Neural cell (in vitro differentiated cells): ENCODE measurements around the gene LARGE1. TPM values are rescaled to one million over a fixed set of nuclear protein-coding genes. Genes with fewer than 3 reads are reported as not detected.

Experiments used
- H2AFZ ChIP-seq: fragments of 200-600, 300-800 bp; sonication (generic), shearing (Covaris generic); 2 replicates; pipeline ENCODE4 v1.6.0; 2014; ENCODE audit warnings: low read depth, mild to moderate bottlenecking, antibody characterized with exemption, low read length, moderate library complexity
- H3F3A ChIP-seq: fragments of 200-600 bp; shearing (Covaris generic); 2 replicates; pipeline ENCODE4 v1.6.1; 2016; ENCODE audit warnings: mild to moderate bottlenecking, moderate library complexity, mixed read lengths, antibody characterized with exemption, low read length; ENCODE audit not compliant: insufficient read depth, poor library complexity, severe bottlenecking
- H3K27ac ChIP-seq: fragments of 200-600, 300-800 bp; sonication (generic), shearing (Covaris generic); 2 replicates; pipeline ENCODE4 v1.5.1; 2014; ENCODE audit warnings: mild to moderate bottlenecking, low read length, moderate library complexity
- H3K27me3 ChIP-seq: fragments of 300-800, 200-600 bp; sonication (generic), shearing (Covaris generic); 2 replicates; pipeline ENCODE4 v1.6.0; 2014; ENCODE audit warnings: mild to moderate bottlenecking, low read depth, low read length, moderate library complexity; ENCODE audit not compliant: insufficient read depth
- H3K36me3 ChIP-seq: fragments of 300-800, 200-600 bp; sonication (generic), shearing (Covaris generic); 2 replicates; pipeline ENCODE4 v1.5.1; 2014; ENCODE audit warnings: mild to moderate bottlenecking, antibody characterized with exemption, low read length, moderate library complexity; ENCODE audit not compliant: insufficient read depth
- H3K4me2 ChIP-seq: fragments of 300-800, 200-600 bp; sonication (generic), shearing (Covaris generic); 2 replicates; pipeline ENCODE4 v1.6.0; 2014; ENCODE audit warnings: mild to moderate bottlenecking, low read length
- H3K4me3 ChIP-seq: fragments of 300-800, 200-600 bp; sonication (generic), shearing (Covaris generic); 2 replicates; pipeline ENCODE4 v1.5.1; 2014; ENCODE audit warnings: mild to moderate bottlenecking, low read length, moderate library complexity
- H3K79me2 ChIP-seq: fragments of 200-600 bp; shearing (Covaris generic); replicated peaks from 2 replicates; pipeline ENCODE4 v1.6.0; 2014; ENCODE audit warnings: mild to moderate bottlenecking, low read length, moderate library complexity; ENCODE audit not compliant: insufficient read depth
- H3K9ac ChIP-seq: fragments of 300-800, 200-600 bp; sonication (generic), shearing (Covaris generic); 2 replicates; pipeline ENCODE4 v1.6.1; 2016; ENCODE audit warnings: mild to moderate bottlenecking, low read length, mixed read lengths
- H3K9me2 ChIP-seq: fragments of 200-600 bp; shearing (Covaris generic); 2 replicates; pipeline ENCODE4 v1.6.1; 2016; ENCODE audit warnings: mild to moderate bottlenecking, low read length, mixed read lengths; ENCODE audit not compliant: insufficient read depth
- H3K9me3 ChIP-seq: fragments of 200-600, 300-800 bp; sonication (generic), shearing (Covaris generic); 2 replicates; pipeline ENCODE4 v1.6.1; 2016; ENCODE audit warnings: mild to moderate bottlenecking, mixed run types, low read length, moderate library complexity, mixed read lengths
- H4K20me1 ChIP-seq: fragments of 200-600 bp; shearing (Covaris generic); 2 replicates; pipeline ENCODE4 v1.6.1; 2016; ENCODE audit warnings: mild to moderate bottlenecking, mixed run types; ENCODE audit not compliant: insufficient read depth
- EP300 ChIP-seq: fragments of 450-650 bp; conservative IDR thresholded peaks from 2 replicates; pipeline ENCODE4 v1.6.1; 2014; ENCODE audit warnings: antibody characterized with exemption, mild to moderate bottlenecking, moderate library complexity; ENCODE audit not compliant: poor library complexity, severe bottlenecking
- EZH2 ChIP-seq: fragments of 200-600, 300-800 bp; shearing (Covaris generic), sonication (generic); IDR thresholded peaks from 2 replicates; pipeline ENCODE4 v1.6.1; 2014; ENCODE audit warnings: antibody characterized with exemption, low read length, borderline replicate concordance, mild to moderate bottlenecking; ENCODE audit not compliant: insufficient read depth, poor library complexity, severe bottlenecking
- MXI1 ChIP-seq: fragments of 450-650 bp; conservative IDR thresholded peaks from 2 replicates; pipeline ENCODE4 v1.6.1; 2014; ENCODE audit warnings: antibody characterized with exemption, mild to moderate bottlenecking; ENCODE audit not compliant: poor library complexity, severe bottlenecking
- POLR2AphosphoS5 ChIP-seq: IDR thresholded peaks from 2 replicates; pipeline ENCODE4 v1.6.1; 2012
- RAD21 ChIP-seq: fragments of 450-650 bp; conservative IDR thresholded peaks from 2 replicates; pipeline ENCODE4 v1.6.1; 2014; ENCODE audit warnings: antibody characterized with exemption, mild to moderate bottlenecking, moderate library complexity
- REST ChIP-seq: IDR thresholded peaks from 2 replicates; pipeline ENCODE4 v1.6.1; 2012; ENCODE audit warnings: borderline replicate concordance
- SMC3 ChIP-seq: fragments of 450-650 bp; conservative IDR thresholded peaks from 2 replicates; pipeline ENCODE4 v1.6.1; 2014; ENCODE audit warnings: antibody characterized with exemption, mild to moderate bottlenecking, moderate library complexity; ENCODE audit not compliant: poor library complexity
- TAF1 ChIP-seq: IDR thresholded peaks from 2 replicates; pipeline ENCODE4 v1.6.1; 2012; ENCODE audit warnings: low read depth
- polyA plus RNA-seq: library from polyadenylated mRNA; depleted of rRNA; stranded (reverse); fragments of >200 nt; gene quantifications from 2 replicates; pipeline ENCODE4 v1.2.3, GENCODE V29; 2014
- TF ChIP-seq, protein P1 (sequence below): fragments of 450-650 bp; IDR thresholded peaks from 2 replicates; pipeline ENCODE4 v1.5.1; 2014; ENCODE audit warnings: antibody characterized with exemption, mild to moderate bottlenecking, moderate library complexity; ENCODE audit not compliant: poor library complexity, severe bottlenecking

LARGE1 gene
- polyA plus RNA-seq, 1 donor from 2014 or later = 27.5 TPM

GRCh38 chr22:33656808-33657628 is 263.3 kb downstream of the LARGE1 start:
- H3K9me2 ChIP-seq = no peaks in the 10 kb centered on the region
- no peak overlapping the region for H3K4me2 ChIP-seq
- no peaks in the 10 kb centered on the region for H3K79me2 ChIP-seq
- no peak for TF ChIP-seq TAF1
- no peak for TF ChIP-seq EZH2
- no peak for TF ChIP-seq EP300
- no peak for TF ChIP-seq MXI1
- TF ChIP-seq REST = no peak
- no peak for TF ChIP-seq SMC3
- TF ChIP-seq POLR2AphosphoS5 = no peak
- TF ChIP-seq, protein P1, sequence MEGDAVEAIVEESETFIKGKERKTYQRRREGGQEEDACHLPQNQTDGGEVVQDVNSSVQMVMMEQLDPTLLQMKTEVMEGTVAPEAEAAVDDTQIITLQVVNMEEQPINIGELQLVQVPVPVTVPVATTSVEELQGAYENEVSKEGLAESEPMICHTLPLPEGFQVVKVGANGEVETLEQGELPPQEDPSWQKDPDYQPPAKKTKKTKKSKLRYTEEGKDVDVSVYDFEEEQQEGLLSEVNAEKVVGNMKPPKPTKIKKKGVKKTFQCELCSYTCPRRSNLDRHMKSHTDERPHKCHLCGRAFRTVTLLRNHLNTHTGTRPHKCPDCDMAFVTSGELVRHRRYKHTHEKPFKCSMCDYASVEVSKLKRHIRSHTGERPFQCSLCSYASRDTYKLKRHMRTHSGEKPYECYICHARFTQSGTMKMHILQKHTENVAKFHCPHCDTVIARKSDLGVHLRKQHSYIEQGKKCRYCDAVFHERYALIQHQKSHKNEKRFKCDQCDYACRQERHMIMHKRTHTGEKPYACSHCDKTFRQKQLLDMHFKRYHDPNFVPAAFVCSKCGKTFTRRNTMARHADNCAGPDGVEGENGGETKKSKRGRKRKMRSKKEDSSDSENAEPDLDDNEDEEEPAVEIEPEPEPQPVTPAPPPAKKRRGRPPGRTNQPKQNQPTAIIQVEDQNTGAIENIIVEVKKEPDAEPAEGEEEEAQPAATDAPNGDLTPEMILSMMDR = no peak
- TF ChIP-seq RAD21 = no peak
- H4K20me1 ChIP-seq = no peaks in the 10 kb centered on the region
- H3K27me3 ChIP-seq = no peaks in the 10 kb centered on the region
- no peaks in the 10 kb centered on the region for H3K36me3 ChIP-seq
- no peak overlapping the region for H2AFZ ChIP-seq
- H3K9ac ChIP-seq = no peak overlapping the region
- no peak overlapping the region for H3K27ac ChIP-seq
- no peak overlapping the region for H3K4me3 ChIP-seq
- H3F3A ChIP-seq = no peaks in the 10 kb centered on the region
- H3K9me3 ChIP-seq = no peaks in the 10 kb centered on the region

- no peak for TF ChIP-seq SMC3
- no peak for TF ChIP-seq EZH2
- no peak for TF ChIP-seq EP300
- no peak for TF ChIP-seq POLR2AphosphoS5
- no peak for TF ChIP-seq RAD21
- no peak for TF ChIP-seq TAF1
- TF ChIP-seq MXI1 = no peak
- no peak for TF ChIP-seq REST
- TF ChIP-seq, protein P1 = no peak
- Histone ChIP-seq H3K9ac (no peak overlapping the region), H3K27me3 (no peaks in the 10 kb centered on the region), H3K9me2 (no peaks in the 10 kb centered on the region), H3K9me3 (no peaks in the 10 kb centered on the region), H4K20me1 (no peaks in the 10 kb centered on the region), H3K36me3 (no peaks in the 10 kb centered on the region), H2AFZ (no peak overlapping the region), H3K27ac (no peak overlapping the region), H3K79me2 (no peaks in the 10 kb centered on the region), H3F3A (no peaks in the 10 kb centered on the region), H3K4me2 (no peak overlapping the region), H3K4me3 (no peak overlapping the region)
Measured at GRCh38 chr22:33654173-33654895, 265.9 kb downstream of the LARGE1 start.
